ENCODE measurements around the gene KIF25.

KIF25 gene

DNA sequence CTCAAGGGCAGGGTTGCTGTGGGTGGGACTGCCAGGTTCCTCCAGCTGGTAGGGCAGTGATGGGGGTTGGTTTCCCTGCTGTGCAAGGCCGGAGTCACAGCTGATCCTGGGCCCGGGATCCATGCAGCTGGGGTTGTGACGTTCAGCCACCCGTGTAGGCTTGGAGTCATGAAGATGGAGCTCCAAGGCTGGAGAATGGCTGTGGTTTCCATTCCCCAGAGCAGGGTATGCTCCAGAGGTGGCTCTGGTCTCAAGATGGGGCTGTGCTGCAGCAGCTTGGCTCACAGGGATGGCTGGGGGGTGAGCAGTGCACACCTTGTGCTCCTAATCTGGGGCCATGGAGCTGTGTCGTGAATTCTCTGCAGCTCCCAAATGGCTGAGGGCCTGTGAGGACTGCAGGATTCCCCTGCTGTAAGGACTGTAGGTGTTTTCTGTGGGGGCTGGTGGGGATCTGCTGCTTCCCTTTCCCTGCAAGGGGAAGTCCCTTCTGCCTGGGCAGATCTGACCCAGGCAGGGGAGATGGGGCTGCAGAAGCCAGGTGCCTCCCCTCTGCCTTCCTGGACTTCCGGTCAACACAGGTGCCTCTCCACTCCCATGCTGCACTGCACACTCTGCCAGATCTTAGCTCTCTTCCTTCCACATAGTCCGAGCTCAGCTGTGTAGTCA is 15.9 kb downstream of the KIF25 start:
- TF ChIP-seq ZC3H10 (CRISPR knock-in tag; IDR thresholded peaks at IDR 0.05) (no peak), RARB (CRISPR knock-in tag; IDR thresholded peaks at IDR 0.05) (no peak), GLIS3 (CRISPR knock-in tag; IDR thresholded peaks at IDR 0.05) (no peak), CSDC2 (CRISPR knock-in tag; IDR thresholded peaks at IDR 0.05) (no peak), ARNTL (CRISPR knock-in tag; IDR thresholded peaks at IDR 0.05; ENCODE audit: borderline replicate concordance, low read depth) (no peak), TCF4 (CRISPR knock-in tag; IDR thresholded peaks at IDR 0.05; ENCODE audit: borderline replicate concordance) (no peak), ZFP3 (CRISPR knock-in tag; IDR thresholded peaks at IDR 0.05) (no peak)
- ATAC-seq = no peak

DNA sequence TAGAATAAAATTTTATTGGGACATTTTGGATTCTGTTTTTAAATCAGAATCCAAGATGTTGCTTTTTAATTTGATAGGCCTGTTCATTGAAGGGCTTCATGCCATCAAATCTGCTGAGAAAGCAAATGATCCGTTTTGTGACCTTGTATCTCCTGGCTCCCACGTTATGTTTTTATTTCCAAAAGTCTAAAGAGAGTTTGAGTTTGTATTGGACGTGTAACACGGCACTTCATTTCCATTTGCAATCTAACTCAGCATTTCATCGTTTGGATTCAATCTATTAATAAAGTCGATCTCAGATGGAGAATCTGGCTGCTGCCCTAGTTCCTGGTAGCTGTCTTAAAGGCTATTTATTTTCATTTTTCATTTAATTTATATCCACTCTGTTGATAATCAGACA is 17.0 kb downstream of the KIF25 start:
- TF ChIP-seq ZNF70 (CRISPR knock-in tag; IDR thresholded peaks at IDR 0.05) = no peak
- no peak for TF ChIP-seq TSHZ2 (CRISPR knock-in tag; IDR thresholded peaks at IDR 0.05)
- no peak for TF ChIP-seq ARNTL (CRISPR knock-in tag; IDR thresholded peaks at IDR 0.05; ENCODE audit: borderline replicate concordance, low read depth)
- no peak for TF ChIP-seq ZNF8 (CRISPR knock-in tag; IDR thresholded peaks at IDR 0.05)
- no peak for TF ChIP-seq POU6F1 (CRISPR knock-in tag; IDR thresholded peaks at IDR 0.05; ENCODE audit: borderline replicate concordance, low read depth)
- TF ChIP-seq CREB5 (CRISPR knock-in tag; IDR thresholded peaks at IDR 0.05; ENCODE audit: low read depth) = no peak
- 0 out of 2 replicates have a peak, but pooled peaks have one; percentile 42 for TF ChIP-seq SNAI2 (CRISPR knock-in tag; IDR thresholded peaks at IDR 0.05)
- peak; percentile 80 for TF ChIP-seq ISL1 (CRISPR knock-in tag; IDR thresholded peaks at IDR 0.05)
- TF ChIP-seq ZC3H10 (CRISPR knock-in tag; IDR thresholded peaks at IDR 0.05) = no peak
- TF ChIP-seq BACH2 (CRISPR knock-in tag; IDR thresholded peaks at IDR 0.05; ENCODE audit: borderline replicate concordance) = no peak
- no peak for TF ChIP-seq CSDC2 (CRISPR knock-in tag; IDR thresholded peaks at IDR 0.05)
- TF ChIP-seq CSRNP3 (CRISPR knock-in tag; IDR thresholded peaks at IDR 0.05) = no peak
- TF ChIP-seq TCF4 (CRISPR knock-in tag; IDR thresholded peaks at IDR 0.05; ENCODE audit: borderline replicate concordance) = peak; percentile 52; the same call in 1 of the 2 replicates
- no peak for TF ChIP-seq PATZ1 (CRISPR knock-in tag; IDR thresholded peaks at IDR 0.05; ENCODE audit: borderline replicate concordance)
- TF ChIP-seq ZNF565 (CRISPR knock-in tag; conservative IDR thresholded peaks at IDR 0.05; ENCODE audit: low read depth) = no peak
- TF ChIP-seq RARB (CRISPR knock-in tag; IDR thresholded peaks at IDR 0.05) = no peak
- TF ChIP-seq OSR1 (CRISPR knock-in tag; IDR thresholded peaks at IDR 0.05) = no peak
- no peak for ATAC-seq

DNA sequence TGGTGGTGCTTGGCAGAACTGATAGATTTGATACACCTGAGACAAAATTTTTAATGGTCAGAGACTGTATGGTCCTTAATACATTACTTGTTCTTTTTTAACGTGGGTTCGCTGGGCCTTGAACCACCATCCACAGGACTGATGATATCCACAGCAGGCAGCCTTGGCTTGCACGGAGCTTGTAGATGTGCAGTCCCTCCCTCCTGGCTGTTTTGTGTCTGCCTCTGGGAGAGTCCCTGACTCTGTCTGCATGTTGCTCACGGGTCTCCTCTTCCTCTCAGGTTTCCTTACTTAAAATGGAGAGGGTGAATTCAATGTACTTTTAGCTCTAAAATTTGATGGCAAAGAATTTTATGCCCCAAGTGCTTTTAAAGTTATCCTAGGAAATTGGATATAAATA is 17.5 kb downstream of the KIF25 start:
- no peak for TF ChIP-seq ARNTL (CRISPR knock-in tag; IDR thresholded peaks at IDR 0.05; ENCODE audit: borderline replicate concordance, low read depth)
- TF ChIP-seq ISL1 (CRISPR knock-in tag; IDR thresholded peaks at IDR 0.05) = no peak
- no peak for TF ChIP-seq TCF4 (CRISPR knock-in tag; IDR thresholded peaks at IDR 0.05; ENCODE audit: borderline replicate concordance)
- TF ChIP-seq SNAI2 (CRISPR knock-in tag; IDR thresholded peaks at IDR 0.05) = no peak

More for the DNA sequence above, 17.5 kb downstream of the KIF25 start:
- no peak for ATAC-seq
